HG03575 (cell line): ENCODE measurements around the gene ILDR1.
"Not testable (repeated sequence)": the region's sequence is repeated elsewhere in the genome, so short reads cannot be mapped to it uniquely, and the experiment has no call there.

ENCODE experiments used
- ATAC-seq: cut with Tn5 transposase; IDR thresholded peaks from one replicate; pipeline ENCODE4 v1.9.1; 2021; ENCODE audit not compliant: unreplicated experiment, insufficient number of reproducible peaks, low FRiP score; ENCODE audit errors: extremely low read depth

ILDR1 gene

GRCh38 chr3:121961283-121961682, 60.8 kb downstream of the ILDR1 start:
- ATAC-seq, result no peak

- no peak for ATAC-seq
Measured at GRCh38 chr3:121958801-121959200, 63.2 kb downstream of the ILDR1 start.

DNA sequence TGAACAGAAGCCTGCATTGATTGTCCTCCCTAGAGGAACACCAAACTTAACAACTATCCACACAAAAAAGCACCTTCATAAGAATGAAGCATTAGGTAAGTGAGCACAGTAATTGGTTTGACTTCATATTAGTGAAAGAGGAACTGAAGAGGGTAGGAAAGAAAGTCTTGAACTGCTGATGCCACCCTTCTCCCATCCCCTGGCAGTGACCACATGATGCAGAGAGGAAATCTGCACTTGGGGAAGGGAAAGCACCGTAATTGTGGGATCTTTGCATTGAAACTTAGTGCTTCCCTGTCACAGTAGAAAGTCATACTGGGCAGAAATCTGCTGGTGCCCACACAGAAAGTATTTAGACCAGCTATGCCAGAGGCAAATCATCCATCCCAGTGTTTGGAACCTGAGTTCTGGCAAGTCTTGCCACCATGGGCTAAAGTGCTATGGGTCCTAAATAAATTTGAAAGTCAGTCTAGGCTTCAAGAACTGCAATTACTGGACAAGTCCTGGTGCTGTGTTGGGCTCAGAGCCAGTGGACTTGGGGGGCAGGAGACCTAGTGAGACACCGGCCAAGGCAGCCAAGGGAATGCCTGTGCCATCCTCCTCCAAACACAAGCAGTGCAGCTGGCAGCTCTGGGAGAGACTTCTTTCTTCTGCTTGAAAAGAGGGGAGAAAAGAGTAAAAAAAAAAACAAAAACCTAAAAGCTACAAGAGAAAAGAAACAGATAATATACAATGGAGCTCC, 64.2 kb downstream of the ILDR1 start:
- no peak for ATAC-seq

DNA sequence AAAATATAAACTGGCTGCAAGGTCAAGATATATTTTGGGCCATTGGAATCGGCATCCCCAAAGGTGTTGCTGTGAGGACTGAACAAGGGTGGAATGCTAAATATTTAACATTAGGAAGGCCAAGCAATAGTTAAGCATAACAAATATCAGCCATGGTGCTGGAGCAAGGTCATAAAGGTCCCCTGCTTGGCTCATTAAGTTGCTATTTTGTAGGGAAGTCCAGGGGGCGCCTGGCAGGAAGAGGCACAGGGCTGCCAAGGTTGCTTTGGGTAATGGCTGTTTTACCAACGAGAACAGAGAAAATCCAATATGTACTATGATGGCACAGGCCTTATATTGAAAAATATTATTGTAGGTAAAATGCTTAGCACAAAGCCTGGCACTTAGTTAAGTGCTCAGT, 65.7 kb downstream of the ILDR1 start:
- no peak for ATAC-seq

DNA sequence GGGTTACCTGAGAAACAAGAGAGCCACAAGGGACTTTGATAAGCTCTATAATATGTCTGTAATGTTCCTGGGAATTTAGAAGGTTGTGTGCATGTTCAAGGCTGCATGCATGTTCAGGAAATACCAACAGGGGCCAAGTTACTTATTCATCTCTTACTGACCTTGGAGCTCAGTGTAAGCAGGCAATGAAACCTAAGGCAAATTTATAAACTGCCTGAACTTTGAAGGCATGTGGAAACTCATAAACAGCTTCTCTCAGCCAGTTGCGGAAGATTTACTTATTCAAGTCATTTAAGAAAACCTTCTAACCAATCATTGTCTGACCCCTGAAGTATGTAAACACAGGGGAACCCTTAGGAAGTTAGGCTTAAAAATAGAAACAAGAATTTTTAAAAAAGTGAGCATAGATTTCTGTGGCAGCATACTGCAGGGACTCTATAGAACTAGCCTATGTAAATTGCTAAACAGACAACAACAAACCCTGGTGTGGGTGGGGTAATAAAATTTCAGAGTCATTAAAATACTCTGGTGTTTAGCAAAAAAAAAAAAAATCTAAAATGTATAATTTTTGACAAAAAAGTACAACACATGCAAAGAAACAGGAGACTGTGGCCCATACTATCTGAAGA, 70.6 kb downstream of the ILDR1 start:
- ATAC-seq, result no peak

GRCh38 chr3:121948641-121949040, 73.4 kb downstream of the ILDR1 start:
- ATAC-seq, result no peak

DNA sequence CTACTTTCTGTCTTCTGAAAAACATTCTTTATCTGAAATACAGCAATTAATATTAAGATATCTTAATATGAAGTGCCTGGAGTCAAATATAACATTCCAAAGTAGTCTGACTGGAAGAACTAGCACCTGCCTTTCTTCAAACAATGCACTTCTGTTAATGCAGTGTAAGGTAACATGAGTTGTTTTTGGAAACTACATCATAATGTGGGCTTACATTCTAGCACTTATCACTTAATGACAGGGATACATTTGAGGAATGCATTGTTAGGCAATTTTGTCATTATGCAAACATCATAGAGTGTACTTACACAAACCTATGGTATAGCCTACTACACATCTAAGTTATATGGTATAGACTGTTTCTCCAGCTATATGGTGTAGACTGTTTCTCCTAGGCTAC, 78.6 kb downstream of the ILDR1 start:
- ATAC-seq, result no peak

DNA sequence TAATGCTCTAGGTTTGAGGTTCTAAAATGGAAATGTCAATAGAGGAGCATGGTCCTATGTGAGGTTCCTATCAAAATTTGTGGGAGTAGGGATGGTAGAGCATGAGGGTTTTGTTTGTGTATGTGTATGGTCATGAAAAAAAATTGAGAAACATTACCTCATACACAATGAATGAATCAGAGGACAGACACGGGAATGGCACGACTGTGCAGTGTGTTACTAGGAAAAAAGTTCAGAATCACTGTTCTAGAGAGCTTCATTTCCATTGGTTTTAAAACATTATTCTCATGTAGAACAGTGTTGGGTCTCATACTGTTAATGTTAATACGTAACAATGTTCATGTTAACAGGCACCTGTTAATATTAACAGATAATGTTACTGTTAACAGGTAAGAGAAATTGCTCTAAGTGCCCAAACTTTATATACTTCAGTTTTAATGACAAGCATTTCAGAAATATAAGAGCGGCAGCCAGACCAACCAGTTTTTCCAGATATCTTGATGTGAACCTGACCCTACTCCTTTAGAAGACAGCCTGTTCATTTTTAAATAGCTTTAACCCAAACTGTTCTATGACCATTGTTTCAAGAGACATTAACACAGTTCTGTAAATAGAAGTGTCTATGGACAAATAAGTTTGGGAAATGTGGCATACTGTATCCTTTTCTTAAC, 79.8 kb downstream of the ILDR1 start:
- ATAC-seq, result no peak

GRCh38 chr3:121941592-121941991, 80.5 kb downstream of the ILDR1 start:
- ATAC-seq, result no peak

- ATAC-seq, result not testable (repeated sequence)
Measured at GRCh38 chr3:121938141-121938855, 83.7 kb downstream of the ILDR1 start.
